ENCODE results near the gene KLHL18.
"Not testable (repeated sequence)": the region's sequence is repeated elsewhere in the genome, so short reads cannot be mapped to it uniquely, and the experiment has no call there.

Gene KLHL18
- 36.1 to 43.5 reads per million in 2 experiments for total RNA-seq

DNA sequence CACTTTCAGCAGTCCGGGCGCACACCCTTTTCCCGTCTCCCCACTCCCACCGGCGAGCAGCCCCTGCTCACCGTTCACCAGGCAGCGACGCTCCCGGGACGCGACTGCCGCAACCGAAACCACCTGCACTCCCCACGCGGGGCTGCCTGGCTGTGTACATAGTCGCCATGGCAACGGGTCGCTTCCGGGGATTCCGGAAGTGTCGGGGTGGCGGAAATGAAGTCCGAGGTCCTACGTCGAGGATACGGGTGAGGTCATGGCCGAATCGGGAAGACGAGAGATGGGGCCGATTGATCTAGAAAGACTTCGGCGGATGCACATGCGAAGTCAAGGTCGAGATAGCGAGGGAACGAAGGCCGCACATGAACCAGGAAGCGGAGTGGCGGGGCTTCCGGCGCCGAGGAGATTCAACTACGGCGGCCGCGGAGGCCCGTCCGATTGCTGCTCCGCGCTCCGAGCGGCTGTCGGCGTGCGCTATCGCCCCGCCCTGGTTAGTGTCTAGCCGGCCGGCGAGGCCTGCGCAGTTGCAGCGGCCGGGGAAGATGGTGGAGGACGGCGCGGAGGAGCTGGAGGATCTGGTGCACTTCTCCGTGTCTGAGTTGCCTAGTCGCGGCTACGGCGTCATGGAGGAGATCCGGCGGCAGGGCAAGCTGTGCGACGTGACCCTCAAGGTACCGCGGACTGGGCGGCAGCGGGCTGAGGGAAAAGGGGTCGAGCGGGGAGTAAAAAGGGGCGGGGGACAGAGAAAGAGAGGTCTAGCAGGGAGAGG is at the start of gene KLHL18, which contains the start of gene KIF9:
KLHL18 (plus strand) TSS at position 521 of the 769 bp plus-strand sequence; CDS start at position 543, 22 bp downstream.
KIF9 (minus strand) TSS at position 376 of the 769 bp plus-strand sequence. CDS start 5,425 bp downstream, outside the sequence.
- DNase-seq (ENCODE audit: low read depth) = peak; percentile 97

GRCh38 chr3:47238017-47238416 is 44.7 kb upstream of the KLHL18 start:
- DNase-seq (ENCODE audit: low read depth) = no peak

- no peak for DNase-seq (ENCODE audit: low read depth)
These were observed 42.8 kb upstream of the KLHL18 start for GRCh38 chr3:47239929-47240328.

- DNase-seq (ENCODE audit: low read depth) = no peak
These were observed 39.2 kb upstream of the KLHL18 start for GRCh38 chr3:47243419-47244147.

DNA sequence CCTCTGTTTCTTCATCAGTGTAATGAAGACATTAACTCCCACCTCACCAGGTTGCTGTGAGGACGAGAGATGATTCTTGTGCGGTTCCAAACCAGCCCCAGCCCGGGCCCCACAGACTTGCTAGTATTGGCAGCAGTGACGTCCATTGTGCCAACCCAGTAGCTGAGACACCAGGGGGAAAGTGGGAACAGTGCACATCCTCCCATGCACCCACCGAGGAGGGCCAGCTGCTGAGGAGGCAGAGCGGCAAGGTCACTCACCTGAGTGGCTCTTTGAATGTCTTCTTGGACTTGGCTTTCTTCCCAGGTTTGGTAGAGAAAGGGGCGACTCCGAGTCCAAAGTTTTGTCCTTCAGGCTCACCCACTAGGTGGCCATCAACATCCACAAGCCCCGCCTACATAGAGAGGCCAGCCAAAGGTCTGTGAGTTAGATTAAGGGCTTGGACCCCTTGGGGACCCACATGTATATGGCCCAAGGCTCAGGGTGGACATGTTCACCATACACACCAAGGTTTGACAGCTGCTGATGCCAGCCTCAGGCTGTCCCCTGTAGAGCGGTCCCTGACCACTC is 38.1 kb upstream of the KLHL18 start:
- no peak for DNase-seq (ENCODE audit: low read depth)

DNA sequence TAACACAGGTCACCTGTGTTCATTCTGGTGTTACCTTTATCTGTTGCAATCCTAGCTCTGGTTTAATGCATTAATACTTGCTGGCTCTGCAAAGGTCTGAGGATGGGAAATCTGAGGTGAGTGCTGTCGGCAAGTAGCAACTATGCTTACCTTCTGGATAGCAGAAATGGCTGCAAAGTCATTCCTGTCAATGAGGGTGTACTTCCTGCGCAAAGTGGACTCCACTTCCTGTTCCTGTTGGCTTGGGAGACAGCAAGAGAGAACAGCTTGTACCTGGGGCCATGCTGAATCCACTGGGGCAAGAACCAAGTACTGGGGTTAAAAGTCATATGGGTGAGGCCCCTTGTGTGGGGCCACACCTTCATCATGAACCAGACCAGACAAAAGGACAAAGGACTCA is 37.5 kb upstream of the KLHL18 start:
- no peak for DNase-seq (ENCODE audit: low read depth)

GRCh38 chr3:47247131-47248064 is 35.3 kb upstream of the KLHL18 start:
- no peak for DNase-seq (ENCODE audit: low read depth)

DNA sequence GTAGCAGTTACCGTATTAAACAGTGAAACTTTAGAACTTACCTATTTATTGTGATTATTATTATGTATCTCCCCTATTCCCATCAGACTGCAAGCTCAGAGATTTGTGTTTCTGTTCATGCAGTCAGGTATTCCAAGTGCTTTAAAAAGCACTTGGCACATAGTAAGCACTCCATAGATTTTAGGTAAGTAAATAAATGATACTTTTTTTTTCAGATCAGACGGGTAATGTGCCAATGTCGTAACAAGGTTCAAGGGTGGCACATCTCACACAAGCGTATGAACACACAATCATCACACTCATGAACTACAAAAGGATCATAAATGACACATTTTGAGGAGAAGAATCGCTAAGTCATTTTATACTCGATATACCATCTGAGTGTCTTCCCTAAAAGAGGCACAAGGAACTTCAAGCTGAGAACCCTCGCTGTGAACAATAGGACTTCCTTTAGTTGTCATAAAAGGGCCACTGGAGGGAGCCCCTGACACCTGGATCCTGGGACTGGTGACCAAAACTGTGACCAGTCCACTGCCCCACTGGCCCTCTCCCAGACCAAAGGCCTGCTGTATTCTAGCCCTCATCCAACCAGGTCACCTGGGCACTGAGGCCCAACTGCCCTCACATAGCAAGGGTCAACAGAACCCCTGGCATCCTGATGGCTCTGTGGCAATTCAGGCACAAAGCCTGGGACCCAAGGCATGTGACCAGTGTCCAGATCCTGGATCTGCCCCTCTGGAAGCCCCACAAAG is 32.3 kb upstream of the KLHL18 start:
- DNase-seq (ENCODE audit: low read depth) = no peak

- DNase-seq (ENCODE audit: low read depth) = not testable (repeated sequence)
These were observed 31.7 kb upstream of the KLHL18 start for GRCh38 chr3:47251085-47251484.

DNA sequence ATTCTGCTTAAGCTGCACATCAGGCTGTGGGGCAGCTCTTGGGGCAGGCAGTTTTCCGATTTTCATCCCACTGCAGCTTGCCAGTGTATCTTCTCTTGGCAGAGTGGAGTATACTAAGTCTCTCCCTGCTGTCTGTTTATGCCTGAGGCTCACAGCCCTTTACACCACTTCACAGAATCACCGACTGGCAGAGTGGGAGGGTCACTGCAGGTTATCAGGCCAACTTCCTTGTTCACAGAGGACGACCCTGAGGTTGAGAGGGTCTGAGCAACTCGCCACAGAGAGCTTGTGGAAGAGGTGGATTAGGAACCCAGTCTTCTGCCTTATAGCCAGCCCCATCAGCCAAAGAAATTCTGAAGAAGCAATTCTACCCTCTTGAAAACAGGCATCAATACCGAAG is 31.1 kb upstream of the KLHL18 start:
- no peak for DNase-seq (ENCODE audit: low read depth)

DNA sequence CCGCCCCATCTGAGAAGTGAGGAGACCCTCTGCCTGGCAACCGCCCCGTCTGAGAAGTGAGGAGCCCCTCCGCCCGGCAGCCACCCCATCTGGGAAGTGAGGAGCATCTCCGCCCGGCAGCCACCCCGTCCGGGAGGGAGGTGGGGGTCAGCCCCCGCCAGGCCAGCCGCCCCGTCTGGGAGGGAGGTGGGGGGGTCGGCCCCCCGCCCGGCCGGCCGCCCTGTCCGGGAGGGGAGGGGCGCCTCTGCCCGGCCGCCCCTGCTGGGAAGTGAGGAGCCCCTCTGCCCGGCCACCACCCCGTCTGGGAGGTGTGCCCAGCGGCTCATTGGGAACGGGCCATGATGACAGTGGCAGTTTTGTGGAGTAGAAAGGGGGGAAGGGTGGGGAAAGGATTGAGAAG is 26.4 kb upstream of the KLHL18 start:
- not testable (repeated sequence) for DNase-seq (ENCODE audit: low read depth)

GRCh38 chr3:47259114-47259513 is 23.6 kb upstream of the KLHL18 start:
- no peak for DNase-seq (ENCODE audit: low read depth)

- DNase-seq (ENCODE audit: low read depth) = no peak
These were observed 22.1 kb upstream of the KLHL18 start for GRCh38 chr3:47260605-47261004.

DNA sequence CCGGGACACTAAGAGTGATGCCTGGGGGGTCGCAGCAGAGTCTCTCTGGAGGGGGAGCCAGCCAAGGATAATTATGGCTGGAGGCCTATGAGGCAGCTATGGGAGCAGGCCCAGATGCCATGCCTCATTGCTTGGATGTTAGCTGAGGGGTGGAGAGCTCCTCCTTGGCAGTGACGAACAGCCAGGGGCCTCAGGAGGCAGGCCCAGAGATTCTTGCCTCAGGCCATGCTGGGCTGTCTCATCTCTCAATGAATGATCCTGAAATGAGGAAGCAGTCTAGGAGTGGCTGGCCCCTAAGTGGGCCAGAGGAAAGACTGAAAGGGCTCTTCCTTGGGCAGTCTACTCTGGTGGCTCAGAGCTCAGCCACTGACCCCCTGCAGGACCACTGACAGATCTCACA is 21.4 kb upstream of the KLHL18 start:
- no peak for DNase-seq (ENCODE audit: low read depth)

DNA sequence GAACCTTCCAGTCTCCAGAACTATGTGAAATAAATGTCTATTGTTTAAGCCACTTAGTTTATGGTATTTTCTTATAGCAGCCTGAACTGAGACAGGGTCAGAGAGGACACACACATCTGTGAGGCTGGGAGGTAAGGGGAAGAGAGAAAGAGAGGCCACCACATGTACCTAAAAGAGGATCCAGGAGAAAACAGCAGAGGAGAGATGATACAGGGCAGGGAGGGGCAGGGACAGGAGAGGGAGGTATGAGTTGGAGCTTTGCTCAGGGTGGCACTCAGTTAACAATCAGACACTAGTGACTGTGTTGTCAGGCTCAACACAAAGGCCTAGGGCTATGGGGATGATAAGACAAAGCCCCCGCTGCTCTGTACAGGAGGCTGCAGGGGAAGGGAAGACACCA is 17.7 kb upstream of the KLHL18 start:
- no peak for DNase-seq (ENCODE audit: low read depth)

DNA sequence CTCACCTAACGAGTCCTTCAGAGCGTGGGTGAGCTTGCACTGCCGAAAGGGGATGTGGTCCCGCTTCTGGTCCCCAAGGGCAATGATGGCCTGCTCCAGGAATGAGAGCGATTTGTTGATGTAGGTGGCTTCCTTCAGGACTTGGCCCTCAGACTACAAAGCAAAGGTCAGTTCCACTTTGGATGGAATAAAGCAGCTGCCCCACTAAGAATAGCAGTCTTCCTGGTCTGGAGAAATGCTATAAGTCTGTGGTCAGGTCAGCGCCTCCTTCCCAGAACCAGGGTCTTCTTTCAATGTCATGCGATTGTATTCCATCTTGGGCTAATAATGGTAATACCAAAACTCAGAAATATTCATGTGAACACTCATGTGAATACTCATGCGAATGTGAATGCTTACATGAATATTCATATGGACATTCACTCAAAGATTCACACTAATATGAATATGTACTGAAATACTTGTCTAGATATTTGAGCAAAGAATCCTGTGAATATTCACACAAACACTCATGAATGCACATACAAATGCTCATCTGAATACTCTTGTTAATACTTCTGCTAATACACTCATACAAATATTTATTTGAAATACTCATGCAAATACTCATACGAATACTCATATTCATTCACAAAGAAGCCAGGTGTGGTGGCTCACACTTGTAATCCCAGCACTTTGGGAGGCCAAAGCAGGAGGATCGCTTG is 16.9 kb upstream of the KLHL18 start:
- DNase-seq (ENCODE audit: low read depth) = no peak

- DNase-seq (ENCODE audit: low read depth) = peak; percentile 15
These were observed 15.8 kb upstream of the KLHL18 start for GRCh38 chr3:47266709-47267489.

DNA sequence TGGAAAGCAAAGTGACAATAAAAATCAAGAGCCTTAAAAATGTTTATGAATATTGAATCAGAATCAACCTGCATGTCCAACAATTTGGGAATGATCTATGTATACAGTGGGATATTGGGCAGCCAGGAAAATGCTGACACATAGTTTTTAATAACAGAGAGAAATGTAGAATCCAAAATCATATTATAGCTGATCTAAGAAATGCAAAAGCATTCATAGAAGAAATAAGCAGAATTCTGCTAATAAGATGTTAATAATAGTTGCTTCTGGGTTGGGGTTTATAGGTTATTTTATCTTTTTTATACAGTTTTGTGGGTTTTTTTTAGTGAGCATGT is 15.3 kb upstream of the KLHL18 start:
- no peak for DNase-seq (ENCODE audit: low read depth)

DNA sequence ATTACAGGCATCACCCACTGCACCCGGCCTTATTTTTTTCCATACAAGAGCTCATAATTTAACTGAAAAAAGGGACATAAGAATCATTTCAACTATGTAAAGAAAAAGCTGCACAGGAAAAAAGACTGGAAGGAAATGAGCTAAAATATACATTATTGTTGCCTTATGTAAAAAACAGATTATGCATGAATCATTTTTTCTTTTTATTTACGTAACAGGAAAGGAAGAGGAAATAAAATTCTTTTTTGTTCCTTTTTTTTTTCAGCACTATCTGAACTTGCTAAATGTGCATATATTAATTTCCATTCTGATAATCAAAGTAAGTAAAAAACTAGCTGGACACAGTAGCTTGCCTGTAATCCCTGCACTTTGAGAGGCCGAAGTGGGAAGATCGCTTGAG is 12.2 kb upstream of the KLHL18 start:
- no peak for DNase-seq (ENCODE audit: low read depth)

DNA sequence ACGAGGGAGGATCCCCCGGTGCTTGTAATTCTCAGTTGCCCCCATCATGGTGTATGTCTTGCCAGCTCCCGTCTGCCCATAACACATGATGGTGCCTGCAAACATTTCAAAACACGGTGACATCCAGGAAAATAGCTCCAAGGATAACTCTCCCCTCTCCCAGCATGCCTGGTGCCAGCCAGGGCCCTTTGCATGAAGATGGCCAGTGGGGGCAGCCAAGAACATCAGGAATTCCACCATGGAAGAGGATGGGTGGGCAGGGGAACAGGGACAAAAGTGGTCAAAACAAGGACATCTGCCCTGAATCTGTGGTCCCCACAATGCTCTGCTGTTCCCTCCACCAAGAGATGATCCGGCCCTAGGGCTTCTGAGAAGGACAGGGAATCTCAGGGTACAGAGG is 9.2 kb upstream of the KLHL18 start:
- no peak for DNase-seq (ENCODE audit: low read depth)

Measured in T follicular helper cell (primary cell).